DND-41 (cell line): ENCODE results near the gene CHD9NB.

Source experiments
- EZH2 ChIP-seq: IDR thresholded peaks from 3 replicates; pipeline ENCODE4 v1.6.1; 2012; ENCODE audit warnings: borderline replicate concordance, low read depth, mild to moderate bottlenecking, moderate library complexity, low read length, inconsistent platforms; ENCODE audit not compliant: severe bottlenecking
- TF ChIP-seq, protein P1 (sequence below): IDR thresholded peaks from 2 replicates; pipeline ENCODE4 v1.5.1; 2012; ENCODE audit warnings: borderline replicate concordance, low read length, moderate library complexity, mild to moderate bottlenecking; ENCODE audit not compliant: poor library complexity, severe bottlenecking; ENCODE audit errors: extremely low read depth

DNA sequence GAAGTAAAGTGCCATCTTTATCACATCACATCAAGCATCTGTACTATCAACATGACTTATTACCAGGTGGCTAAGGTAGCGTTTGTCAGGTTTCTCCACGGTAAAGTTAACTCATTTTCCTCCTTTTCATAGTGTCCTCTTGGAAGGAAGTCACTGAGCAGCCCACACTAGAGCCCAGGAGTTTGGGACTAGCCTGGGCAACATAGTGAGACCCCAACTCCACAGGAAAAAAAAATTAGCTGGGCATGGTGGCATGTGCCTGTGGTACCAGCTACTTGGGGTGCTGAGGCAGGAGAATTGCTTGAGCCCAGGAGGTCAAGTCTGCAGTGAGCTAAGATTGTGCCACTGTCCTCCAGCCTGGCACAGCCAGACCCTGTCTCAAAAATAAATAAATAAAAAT lies 15.0 kb upstream of the CHD9NB start:
- TF ChIP-seq, protein P1, sequence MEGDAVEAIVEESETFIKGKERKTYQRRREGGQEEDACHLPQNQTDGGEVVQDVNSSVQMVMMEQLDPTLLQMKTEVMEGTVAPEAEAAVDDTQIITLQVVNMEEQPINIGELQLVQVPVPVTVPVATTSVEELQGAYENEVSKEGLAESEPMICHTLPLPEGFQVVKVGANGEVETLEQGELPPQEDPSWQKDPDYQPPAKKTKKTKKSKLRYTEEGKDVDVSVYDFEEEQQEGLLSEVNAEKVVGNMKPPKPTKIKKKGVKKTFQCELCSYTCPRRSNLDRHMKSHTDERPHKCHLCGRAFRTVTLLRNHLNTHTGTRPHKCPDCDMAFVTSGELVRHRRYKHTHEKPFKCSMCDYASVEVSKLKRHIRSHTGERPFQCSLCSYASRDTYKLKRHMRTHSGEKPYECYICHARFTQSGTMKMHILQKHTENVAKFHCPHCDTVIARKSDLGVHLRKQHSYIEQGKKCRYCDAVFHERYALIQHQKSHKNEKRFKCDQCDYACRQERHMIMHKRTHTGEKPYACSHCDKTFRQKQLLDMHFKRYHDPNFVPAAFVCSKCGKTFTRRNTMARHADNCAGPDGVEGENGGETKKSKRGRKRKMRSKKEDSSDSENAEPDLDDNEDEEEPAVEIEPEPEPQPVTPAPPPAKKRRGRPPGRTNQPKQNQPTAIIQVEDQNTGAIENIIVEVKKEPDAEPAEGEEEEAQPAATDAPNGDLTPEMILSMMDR: no peak
- TF ChIP-seq EZH2: no peak
